Neural progenitor cell (in vitro differentiated cells): ENCODE results near the gene MEI1. TPM values are rescaled to one million over a fixed set of nuclear protein-coding genes. Genes with fewer than 3 reads are reported as not detected.

Source experiments
- DNase-seq: peaks from one replicate; pipeline ENCODE4 v3.0.0-alpha.2; 2016; ENCODE audit warnings: low spot score
- H2AFZ ChIP-seq: fragments of 200-600 bp; sonication (generic); replicated peaks from 2 replicates; pipeline ENCODE4 v1.6.1; 2016; ENCODE audit warnings: antibody characterized with exemption
- H3F3A ChIP-seq: fragments of 200-600 bp; sonication (generic); 2 replicates; pipeline ENCODE4 v1.6.1; 2016; ENCODE audit warnings: antibody characterized with exemption, low read depth
- H3K27ac ChIP-seq: fragments of 200-600 bp; sonication (generic); 2 replicates; pipeline ENCODE4 v1.5.1; 2016; ENCODE audit warnings: mild to moderate bottlenecking
- H3K27me3 ChIP-seq: fragments of 200-600 bp; sonication (generic); 2 replicates; pipeline ENCODE4 v1.6.1; 2016; ENCODE audit warnings: mild to moderate bottlenecking, moderate library complexity
- H3K36me3 ChIP-seq: fragments of 200-600 bp; sonication (generic); 2 replicates; pipeline ENCODE4 v1.5.1; 2016
- H3K4me1 ChIP-seq: fragments of 200-600 bp; sonication (generic); 2 replicates; pipeline ENCODE4 v1.6.1; 2016; ENCODE audit warnings: mixed run types
- H3K4me2 ChIP-seq: fragments of 200-600 bp; sonication (generic); 2 replicates; pipeline ENCODE4 v1.6.1; 2016
- H3K4me3 ChIP-seq: fragments of 200-600 bp; sonication (generic); 2 replicates; pipeline ENCODE4 v1.5.1; 2016
- H3K79me2 ChIP-seq: fragments of 200-600 bp; sonication (generic); 2 replicates; pipeline ENCODE4 v1.6.1; 2016; ENCODE audit warnings: low read depth
- H3K9ac ChIP-seq: fragments of 200-600 bp; sonication (generic); 2 replicates; pipeline ENCODE4 v1.6.1; 2016
- H3K9me3 ChIP-seq: fragments of 200-600 bp; sonication (generic); 2 replicates; pipeline ENCODE4 v1.5.1; 2016; ENCODE audit warnings: low read depth
- H4K20me1 ChIP-seq: fragments of 200-600 bp; sonication (generic); 2 replicates; pipeline ENCODE4 v1.6.1; 2016; ENCODE audit warnings: low read depth
- H3K27ac Mint-ChIP-seq: 3 replicates; pipeline ENCODE4 v1.8.0; 2021; ENCODE audit warnings: mixed read lengths
- H3K27me3 Mint-ChIP-seq: 2 replicates; pipeline ENCODE4 v1.8.0; 2022; ENCODE audit warnings: low read depth, mild to moderate bottlenecking, inconsistent platforms, moderate library complexity, mixed read lengths; ENCODE audit not compliant: insufficient read depth
- H3K36me3 Mint-ChIP-seq: 3 replicates; pipeline ENCODE4 v1.8.0; 2021; ENCODE audit warnings: mixed read lengths
- H3K4me1 Mint-ChIP-seq: 3 replicates; pipeline ENCODE4 v1.8.0; 2021; ENCODE audit warnings: mixed read lengths
- H3K4me3 Mint-ChIP-seq: 3 replicates; pipeline ENCODE4 v1.8.0; 2021; ENCODE audit warnings: mild to moderate bottlenecking, moderate library complexity, mixed read lengths
- H3K9me3 Mint-ChIP-seq: 3 replicates; pipeline ENCODE4 v1.8.0; 2020; ENCODE audit warnings: mixed read lengths
- EZH2 ChIP-seq: fragments of 200-600 bp; sonication (generic); IDR thresholded peaks from 2 replicates; pipeline ENCODE4 v1.6.1; 2017; ENCODE audit warnings: antibody characterized with exemption, mild to moderate bottlenecking, moderate library complexity
- EZH2phosphoT487 ChIP-seq: fragments of 200-600 bp; sonication (generic); IDR thresholded peaks from 2 replicates; pipeline ENCODE4 v1.6.1; 2017; ENCODE audit warnings: antibody characterized with exemption
- total RNA-seq: library from RNA; depleted of rRNA; stranded (reverse); fragments of >200 nt; gene quantifications from 2 replicates; pipeline ENCODE4 v1.2.3, GENCODE V29; 2015; ENCODE audit warnings: low replicate concordance
- TF ChIP-seq, protein P1 (sequence below): fragments of 200-600 bp; sonication (generic); IDR thresholded peaks from 2 replicates; pipeline ENCODE4 v1.5.1; 2017; ENCODE audit warnings: antibody characterized with exemption, mild to moderate bottlenecking

Gene MEI1
- total RNA-seq, 1 donor from 2014 or later: not detected

DNA sequence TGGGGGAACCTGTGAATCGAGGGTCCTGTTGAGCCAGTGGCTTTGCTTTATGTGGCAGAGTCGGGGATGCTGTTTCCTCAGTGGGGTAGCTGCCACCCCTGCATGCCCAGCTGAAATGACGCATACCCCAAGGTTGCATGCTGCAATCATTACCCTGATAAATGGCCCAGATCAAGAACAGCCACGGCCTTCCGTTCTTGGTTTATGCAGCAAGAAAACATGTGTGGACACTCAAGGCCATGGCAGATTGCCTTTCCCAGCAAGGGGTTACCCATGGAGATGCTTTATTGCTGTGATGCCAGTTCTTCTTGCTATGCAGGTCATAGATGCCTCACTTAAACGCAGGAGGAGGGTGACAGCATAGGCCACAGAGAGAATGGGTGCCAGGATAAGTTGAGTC, 119.3 kb downstream of the MEI1 start:
- H3K27ac Mint-ChIP-seq: no peak overlapping the region
- Histone ChIP-seq H4K20me1 (peaks cover 6% of the 10 kb centered on the region), H3K27me3 (no peaks in the 10 kb centered on the region), H3K9ac (no peak overlapping the region), H3K27ac (no peak overlapping the region), H3K4me1 (no peaks in the 10 kb centered on the region), H3K79me2 (no peaks in the 10 kb centered on the region), H3K4me3 (no peak overlapping the region), H3K4me2 (no peak overlapping the region), H3K9me3 (no peaks in the 10 kb centered on the region), H3F3A (no peaks in the 10 kb centered on the region), H2AFZ (no peak overlapping the region), H3K36me3 (no peaks in the 10 kb centered on the region)
- TF ChIP-seq, protein P1, sequence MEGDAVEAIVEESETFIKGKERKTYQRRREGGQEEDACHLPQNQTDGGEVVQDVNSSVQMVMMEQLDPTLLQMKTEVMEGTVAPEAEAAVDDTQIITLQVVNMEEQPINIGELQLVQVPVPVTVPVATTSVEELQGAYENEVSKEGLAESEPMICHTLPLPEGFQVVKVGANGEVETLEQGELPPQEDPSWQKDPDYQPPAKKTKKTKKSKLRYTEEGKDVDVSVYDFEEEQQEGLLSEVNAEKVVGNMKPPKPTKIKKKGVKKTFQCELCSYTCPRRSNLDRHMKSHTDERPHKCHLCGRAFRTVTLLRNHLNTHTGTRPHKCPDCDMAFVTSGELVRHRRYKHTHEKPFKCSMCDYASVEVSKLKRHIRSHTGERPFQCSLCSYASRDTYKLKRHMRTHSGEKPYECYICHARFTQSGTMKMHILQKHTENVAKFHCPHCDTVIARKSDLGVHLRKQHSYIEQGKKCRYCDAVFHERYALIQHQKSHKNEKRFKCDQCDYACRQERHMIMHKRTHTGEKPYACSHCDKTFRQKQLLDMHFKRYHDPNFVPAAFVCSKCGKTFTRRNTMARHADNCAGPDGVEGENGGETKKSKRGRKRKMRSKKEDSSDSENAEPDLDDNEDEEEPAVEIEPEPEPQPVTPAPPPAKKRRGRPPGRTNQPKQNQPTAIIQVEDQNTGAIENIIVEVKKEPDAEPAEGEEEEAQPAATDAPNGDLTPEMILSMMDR: no peak
- TF ChIP-seq EZH2phosphoT487: no peak
- TF ChIP-seq EZH2: no peak
- DNase-seq: no peak
- no peaks in the 10 kb centered on the region for H3K9me3 Mint-ChIP-seq
- peaks cover 22% of the 10 kb centered on the region for H3K36me3 Mint-ChIP-seq
- H3K4me1 Mint-ChIP-seq: peaks cover 15% of the 10 kb centered on the region
- H3K4me3 Mint-ChIP-seq: no peak overlapping the region
- H3K27me3 Mint-ChIP-seq: no peaks in the 10 kb centered on the region

DNA sequence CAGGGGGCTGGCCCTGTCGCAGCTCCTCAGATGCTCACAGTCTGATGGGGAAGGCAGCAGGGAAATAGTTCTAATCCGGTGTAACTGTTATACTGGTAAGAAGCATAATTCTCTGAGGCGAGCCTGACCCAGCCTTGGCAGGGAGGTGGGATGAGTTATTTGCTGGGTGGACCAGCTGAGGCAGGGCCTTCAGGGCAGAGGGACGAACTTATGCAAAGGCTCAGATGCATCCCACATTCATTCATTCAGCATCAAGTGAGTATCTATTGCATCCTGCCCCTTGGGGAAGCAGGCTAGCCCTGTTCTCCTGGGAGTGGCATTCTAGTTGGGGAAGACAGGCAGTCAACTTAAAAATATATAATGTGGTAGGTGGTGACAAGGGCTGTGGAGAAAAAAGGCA, 120.0 kb downstream of the MEI1 start:
- Histone ChIP-seq H3K9ac (no peak overlapping the region), H3K4me1 (no peaks in the 10 kb centered on the region), H3K36me3 (no peaks in the 10 kb centered on the region), H2AFZ (no peak overlapping the region), H3K27me3 (no peaks in the 10 kb centered on the region), H3K4me2 (no peak overlapping the region), H4K20me1 (peaks cover 6% of the 10 kb centered on the region), H3K9me3 (no peaks in the 10 kb centered on the region), H3K27ac (no peak overlapping the region), H3K4me3 (no peak overlapping the region), H3F3A (no peaks in the 10 kb centered on the region), H3K79me2 (no peaks in the 10 kb centered on the region)
- Mint-ChIP-seq H3K27ac (no peak overlapping the region), H3K4me1 (peaks cover 22% of the 10 kb centered on the region), H3K4me3 (no peak overlapping the region), H3K9me3 (no peaks in the 10 kb centered on the region), H3K36me3 (peaks cover 29% of the 10 kb centered on the region), H3K27me3 (peaks cover 5% of the 10 kb centered on the region)
- DNase-seq: no peak
- no peak for TF ChIP-seq EZH2
- no peak for TF ChIP-seq EZH2phosphoT487
- TF ChIP-seq, protein P1: no peak

DNA sequence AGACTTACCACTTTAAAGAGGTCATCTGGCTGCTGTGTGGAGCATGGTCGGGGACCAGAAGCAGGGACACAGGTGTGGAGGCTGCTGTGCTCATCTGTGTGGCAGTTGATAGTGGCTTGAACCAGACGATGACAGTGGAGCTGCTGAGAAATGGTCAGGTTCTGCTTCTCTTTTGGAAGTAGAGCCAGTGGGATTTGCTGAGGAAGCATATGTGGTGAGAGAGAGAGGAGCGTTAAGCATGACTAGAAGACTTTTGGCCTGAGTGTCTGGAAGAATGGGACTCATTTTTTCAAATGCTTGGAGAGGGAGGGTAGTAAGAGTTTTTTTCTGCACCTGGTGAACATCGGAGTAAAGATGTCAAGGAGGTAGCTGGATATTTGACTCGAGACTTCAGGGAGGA, 121.1 kb downstream of the MEI1 start:
- no peaks in the 10 kb centered on the region for H3K9me3 Mint-ChIP-seq
- peaks cover 31% of the 10 kb centered on the region for H3K4me1 Mint-ChIP-seq
- no peak for TF ChIP-seq EZH2phosphoT487
- TF ChIP-seq, protein P1: no peak
- TF ChIP-seq EZH2: no peak
- peak overlapping the region; percentile 51 for H3K27ac Mint-ChIP-seq
- H3K9ac ChIP-seq: no peak overlapping the region
- H3K27me3 ChIP-seq: no peaks in the 10 kb centered on the region
- no peak for DNase-seq
- H3K9me3 ChIP-seq: no peaks in the 10 kb centered on the region
- H3K27me3 Mint-ChIP-seq: peaks cover 5% of the 10 kb centered on the region
- H3K27ac ChIP-seq: no peak overlapping the region
- H3K4me3 ChIP-seq: no peak overlapping the region
- H3K36me3 ChIP-seq: no peaks in the 10 kb centered on the region
- H3K4me1 ChIP-seq: no peaks in the 10 kb centered on the region
- H3K36me3 Mint-ChIP-seq: peaks cover 24% of the 10 kb centered on the region
- H3K4me3 Mint-ChIP-seq: no peak overlapping the region
- H2AFZ ChIP-seq: no peak overlapping the region
- no peaks in the 10 kb centered on the region for H3K79me2 ChIP-seq
- H3F3A ChIP-seq: no peaks in the 10 kb centered on the region
- H4K20me1 ChIP-seq: peaks cover 6% of the 10 kb centered on the region
- H3K4me2 ChIP-seq: no peak overlapping the region
